Measurements from ENCODE around the gene ACKR2.
"Not testable (repeated sequence)": the region's sequence is repeated elsewhere in the genome, so short reads cannot be mapped to it uniquely, and the experiment has no call there.

Gene ACKR2

GRCh38 chr3:42801784-42802183, 7.5 kb upstream of the ACKR2 start:
- no peak for DNase-seq

DNA sequence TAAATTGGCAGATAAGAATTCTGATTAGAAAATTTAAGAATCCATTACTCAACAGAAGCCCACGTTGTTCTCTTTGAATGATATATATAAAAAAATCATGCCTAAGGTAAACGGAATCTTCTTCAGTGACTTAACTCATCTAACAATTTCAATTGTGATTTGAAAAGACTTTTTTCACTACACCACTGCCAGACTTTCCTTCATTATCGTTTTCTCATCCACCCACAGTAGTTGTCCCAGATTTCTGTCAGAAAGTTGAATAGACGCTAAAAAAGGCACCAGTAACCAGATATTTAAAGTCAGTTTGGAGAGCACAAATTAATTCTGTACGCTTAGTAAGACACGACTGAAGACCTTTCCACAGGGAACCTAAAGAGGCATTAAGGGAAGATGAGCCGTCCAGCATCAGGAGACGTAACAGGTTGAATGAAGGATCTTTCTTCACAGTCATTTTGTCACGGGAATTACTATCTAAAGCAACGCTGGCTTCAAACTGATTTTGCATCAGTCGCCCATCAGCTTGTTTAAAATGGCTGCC, 6.3 kb upstream of the ACKR2 start:
- no peak for DNase-seq

DNA sequence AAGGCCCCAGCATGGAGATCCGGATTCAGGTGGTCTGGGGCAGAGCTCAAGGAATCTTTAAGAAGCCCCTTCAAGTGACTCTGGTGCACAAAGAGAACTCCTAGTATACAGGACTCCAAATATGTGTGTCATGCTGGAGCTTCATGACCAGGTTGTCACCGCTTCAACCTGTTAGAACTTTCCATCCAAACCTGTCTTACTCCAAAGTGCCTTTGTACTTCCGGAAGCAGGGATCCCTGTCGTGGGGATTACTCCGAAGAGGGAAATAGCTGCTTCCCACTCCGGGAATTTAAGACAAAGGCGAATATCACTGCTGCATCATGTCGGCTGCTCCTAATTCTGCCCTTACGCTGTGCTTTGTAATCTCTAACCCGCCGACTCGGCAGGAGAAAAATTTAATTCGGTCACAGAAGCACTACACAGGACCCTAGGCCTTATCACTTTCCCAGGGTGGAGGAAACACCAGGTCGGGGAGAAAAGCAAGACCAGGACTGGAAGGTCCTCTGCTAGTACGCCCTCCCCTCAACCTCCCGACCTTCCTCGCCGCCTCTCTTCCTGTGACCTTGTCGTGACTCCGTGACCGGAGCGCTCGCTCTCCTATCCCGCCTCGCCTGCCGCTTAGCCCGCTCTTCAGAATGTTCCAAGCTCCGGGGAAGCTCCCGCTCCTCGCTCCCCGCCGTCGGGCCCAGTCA, 5.7 kb upstream of the ACKR2 start:
- peak in 1 of 2 donors; percentile 6 for DNase-seq

DNA sequence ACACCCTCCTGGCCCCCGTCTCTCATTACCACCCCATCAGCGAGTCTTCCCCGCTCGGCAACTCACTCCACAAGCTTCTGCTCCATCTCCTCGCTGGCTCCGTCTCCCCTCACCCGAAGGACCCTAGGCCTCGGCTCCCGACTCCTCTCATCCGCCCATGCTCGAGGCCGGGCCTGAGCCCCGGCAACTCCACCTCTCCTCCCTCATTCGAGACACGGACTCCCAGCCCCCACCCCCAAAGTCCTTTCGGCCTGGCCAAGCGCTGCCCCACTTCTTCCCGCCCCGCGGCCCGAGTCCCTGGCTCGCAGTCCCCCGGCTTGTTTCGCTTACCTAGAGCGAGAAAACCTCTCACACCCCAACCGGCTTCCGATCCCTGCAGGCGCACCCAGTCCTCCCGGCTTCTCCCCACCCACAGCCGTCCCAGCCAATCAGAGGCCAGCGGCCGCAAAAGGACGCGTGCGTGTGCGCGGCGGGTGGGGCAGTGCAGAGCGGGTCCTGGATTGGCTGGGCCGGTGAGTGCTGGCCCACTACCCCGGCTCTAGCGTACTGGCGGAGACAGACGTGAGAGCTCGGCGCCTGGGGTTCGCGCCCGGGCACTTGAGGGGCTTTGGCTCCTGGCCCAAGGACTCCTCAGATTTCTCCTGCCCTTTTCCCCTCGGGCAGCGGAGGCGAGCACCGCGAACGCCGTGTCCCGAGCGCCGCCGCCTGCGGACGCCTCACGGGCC, 5.0 kb upstream of the ACKR2 start, which contains the start of gene HIGD1A:
TSS of gene HIGD1A (minus strand) at position 385 of the 725 bp plus-strand sequence. CDS start 10,237 bp downstream, outside the sequence.
- DNase-seq = peak; percentile 94 to 95

DNA sequence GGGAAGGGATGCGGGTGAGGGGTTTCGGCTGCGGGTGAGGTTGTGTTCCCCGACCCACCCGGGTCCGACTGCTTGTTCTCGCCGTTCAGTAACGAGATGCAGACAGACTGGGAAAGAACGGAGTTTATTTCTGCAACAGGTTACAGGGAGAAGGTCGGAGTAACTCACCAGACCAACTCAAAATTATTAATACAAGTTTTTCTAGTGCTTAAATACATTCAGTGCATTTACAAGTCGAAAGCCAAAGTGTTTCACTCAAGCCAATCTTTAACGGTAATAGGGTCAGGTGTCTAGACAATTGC, 4.5 kb upstream of the ACKR2 start:
- DNase-seq = no peak

GRCh38 chr3:42805141-42805821, 4.0 kb upstream of the ACKR2 start:
- no peak for DNase-seq

- DNase-seq = no peak
These were observed 1.3 kb upstream of the ACKR2 start for GRCh38 chr3:42807929-42808328.

DNA sequence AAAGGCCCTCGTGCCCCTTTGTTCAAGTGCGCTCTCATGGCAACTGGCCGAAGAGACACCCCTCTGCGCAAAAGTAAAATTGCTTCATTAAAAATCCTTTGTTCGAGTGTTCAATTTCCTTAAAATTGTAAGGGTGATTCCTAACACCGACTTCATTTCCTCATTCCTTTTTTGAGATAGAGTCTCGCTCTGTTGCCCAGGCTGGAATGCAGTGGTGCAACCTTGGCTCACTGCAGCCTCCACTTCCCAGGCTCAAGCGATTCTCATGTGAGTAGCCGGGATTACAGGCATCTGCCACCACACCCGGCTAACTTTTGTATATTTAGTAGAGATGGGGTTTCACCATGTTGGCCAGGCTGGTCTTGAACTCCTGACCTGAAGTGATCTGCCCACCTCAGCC, 1.5 kb downstream of the ACKR2 start:
- DNase-seq = not testable (repeated sequence)

DNA sequence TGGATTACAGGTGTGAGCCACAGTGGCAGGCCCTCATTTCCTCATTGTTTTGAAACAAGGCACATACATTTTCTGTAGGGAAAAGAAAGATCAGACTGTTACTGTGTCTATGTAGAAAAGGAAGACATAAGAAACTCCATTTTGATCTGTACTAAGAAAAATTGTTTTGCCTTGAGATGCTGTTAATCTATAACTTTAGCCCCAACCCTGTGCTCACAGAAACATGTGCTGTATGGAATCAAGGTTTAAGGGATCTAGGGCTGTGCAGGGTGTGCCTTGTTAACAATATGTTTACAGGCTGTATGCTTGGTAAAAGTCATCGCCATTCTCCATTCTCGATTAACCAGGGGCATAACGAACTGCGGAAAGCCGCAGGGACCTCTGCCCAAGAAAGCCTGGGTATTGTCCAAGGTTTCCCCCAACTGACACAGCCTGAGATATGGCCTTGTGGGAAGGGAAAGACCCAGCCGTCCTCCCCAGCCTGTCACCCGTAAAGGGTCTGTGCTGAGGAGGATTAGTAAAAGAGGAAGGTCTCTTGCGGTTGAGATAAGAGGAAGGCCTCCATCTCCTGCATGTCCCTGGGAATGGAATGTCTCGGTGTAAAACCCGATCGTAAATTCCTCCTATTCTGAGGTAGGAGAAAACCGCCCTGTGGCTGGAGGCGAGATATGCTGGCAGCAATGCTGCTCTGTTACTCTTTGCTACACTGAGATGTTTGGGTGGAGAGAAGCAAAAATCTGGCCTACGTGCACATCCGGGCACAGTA, 2.1 kb downstream of the ACKR2 start:
- DNase-seq = not testable (repeated sequence)

- DNase-seq = no peak
These were observed 5.0 kb downstream of the ACKR2 start for GRCh38 chr3:42814246-42814645.

DNA sequence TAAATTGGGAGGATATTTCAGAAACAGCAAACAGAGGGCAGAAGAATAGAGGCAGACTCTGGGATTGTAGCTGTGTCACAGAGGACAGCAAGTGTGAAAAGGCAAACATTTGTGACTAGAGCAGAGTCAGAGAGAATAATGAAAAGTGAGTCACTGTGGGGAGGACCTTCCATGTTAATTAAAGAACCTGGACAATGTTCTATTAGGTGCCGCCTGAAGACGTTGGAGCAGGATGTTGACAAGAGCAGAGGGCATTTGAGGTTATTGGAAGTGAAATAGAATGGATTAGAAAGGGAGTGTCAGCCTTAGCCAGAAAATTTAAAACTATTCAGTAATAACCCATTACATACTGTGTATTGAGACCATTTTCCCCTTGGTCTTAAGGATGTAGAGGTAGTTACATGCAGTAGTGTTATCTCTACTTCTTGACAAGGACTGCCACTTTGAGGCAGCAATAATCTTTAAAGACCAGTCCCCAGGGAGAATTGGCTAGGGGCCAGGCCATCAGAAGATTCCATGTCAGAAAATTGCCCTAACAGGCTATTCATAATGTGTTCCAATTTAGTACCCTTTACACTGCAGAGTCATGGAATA, 5.8 kb downstream of the ACKR2 start:
- DNase-seq = no peak

DNA sequence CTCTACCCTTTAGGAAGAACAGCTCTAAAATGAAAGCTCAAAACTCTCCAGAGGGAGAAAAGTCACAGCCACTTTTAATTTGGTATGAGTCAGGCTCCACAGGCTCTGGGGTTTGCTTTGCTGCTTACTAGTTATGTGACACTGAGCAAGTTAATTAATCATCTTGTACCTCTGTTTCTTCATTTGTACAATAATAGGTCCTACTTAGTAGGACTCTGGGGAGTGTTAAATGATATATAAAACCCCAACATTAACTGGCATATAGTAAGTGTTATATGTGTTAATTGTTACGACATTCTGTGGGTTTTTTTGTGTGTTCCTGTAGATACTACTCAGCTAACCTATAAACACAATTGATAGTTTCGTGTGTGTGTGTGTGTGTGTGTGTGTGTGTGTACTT, 6.6 kb downstream of the ACKR2 start:
- DNase-seq = no peak

GRCh38 chr3:42819351-42819965, 10.2 kb downstream of the ACKR2 start:
- no peak for DNase-seq

GRCh38 chr3:42820746-42821051, 11.5 kb downstream of the ACKR2 start:
- DNase-seq = no peak

DNA sequence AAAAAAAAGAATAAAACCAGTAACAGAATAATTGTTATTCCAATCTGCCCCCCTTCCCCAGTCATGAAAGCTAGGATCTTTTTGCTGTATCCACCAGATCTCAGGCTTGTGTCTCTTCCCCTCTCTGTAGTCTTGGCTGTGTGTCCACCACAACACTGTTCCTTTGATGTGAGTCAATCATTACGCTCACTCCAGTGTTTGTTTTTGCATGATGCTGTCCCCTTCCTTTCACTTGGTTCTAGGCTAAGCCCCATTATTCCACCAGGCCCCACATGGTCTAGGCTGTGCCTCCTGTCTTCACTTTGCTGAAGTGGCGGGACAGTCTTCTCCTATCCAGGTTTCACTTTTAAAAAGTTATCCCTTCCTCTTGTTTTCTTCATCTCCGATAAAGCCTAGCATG, 13.6 kb downstream of the ACKR2 start:
- no peak for DNase-seq

- no peak for DNase-seq
These were observed 14.1 kb downstream of the ACKR2 start for GRCh38 chr3:42823351-42823750.

- no peak for DNase-seq
These were observed 16.9 kb downstream of the ACKR2 start for GRCh38 chr3:42826141-42826540.

DNA sequence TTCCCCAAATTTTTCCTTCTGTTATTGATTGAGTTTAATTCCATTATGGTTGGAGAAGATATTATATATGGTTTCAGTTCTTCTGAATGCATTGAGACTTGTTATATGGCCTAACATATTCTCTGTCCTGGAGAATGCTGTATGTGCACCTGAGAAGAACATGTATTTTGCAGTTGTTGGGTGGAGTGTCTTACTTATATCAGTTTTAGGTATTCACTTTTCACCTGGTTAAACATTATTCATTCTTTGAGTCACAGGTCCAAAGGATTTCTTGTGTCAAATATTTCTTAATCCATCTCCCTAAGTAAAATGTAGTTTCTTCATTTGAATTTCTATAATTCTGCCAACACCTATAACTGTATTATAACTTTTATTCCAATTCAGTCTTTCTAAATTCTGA, 17.8 kb downstream of the ACKR2 start:
- no peak for DNase-seq

- no peak for DNase-seq
These were observed 18.4 kb downstream of the ACKR2 start for GRCh38 chr3:42827654-42828053.

DNA sequence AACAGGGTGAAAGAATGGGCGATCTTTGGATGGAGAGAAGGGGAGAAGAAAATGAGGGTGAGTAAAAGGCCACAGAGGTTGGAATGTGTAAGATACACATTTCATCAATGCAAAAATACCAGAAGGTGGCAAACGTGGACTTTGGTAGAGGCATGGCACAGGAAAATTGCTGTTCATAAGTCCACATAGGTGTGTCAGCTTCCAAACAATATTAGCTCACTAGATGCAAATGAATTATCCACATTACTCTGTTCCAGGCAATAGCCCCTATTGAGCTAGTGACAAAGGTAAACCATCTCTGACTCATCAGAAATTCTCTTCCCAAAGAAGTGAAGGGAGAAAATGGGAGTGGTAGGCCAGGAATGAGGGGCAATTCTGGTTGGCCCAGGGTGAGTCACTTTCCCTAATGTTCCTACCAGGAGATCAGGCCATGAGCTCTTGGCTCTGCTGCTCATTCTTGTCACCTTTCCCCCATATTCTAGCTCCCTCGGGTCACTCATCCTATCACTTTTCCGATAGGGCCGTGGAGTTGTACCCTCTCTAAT, 19.9 kb downstream of the ACKR2 start:
- no peak for DNase-seq

GRCh38 chr3:42829628-42830436, 20.6 kb downstream of the ACKR2 start:
- no peak for DNase-seq

All from stimulated activated CD4-positive, alpha-beta T cell treated with anti-CD3 and anti-CD28 coated beads, Interleukin-2, amount 100 ng/mL, for 24 hours (primary cell).